ENCODE data around the gene DACT3. TPM values are rescaled to one million over a fixed set of nuclear protein-coding genes. Genes with fewer than 3 reads are reported as not detected.

DACT3 gene
- total and polyA plus RNA-seq, 2 experiments from 2014 or later: 0.78 to 2.6 TPM

- DNase-seq (ENCODE audit: low spot score) (no peak), ATAC-seq (no peak)
- no peaks in the 10 kb centered on the region for H3K4me1 ChIP-seq (ENCODE audit: insufficient read depth)
- H4K20me1 ChIP-seq (replicated peaks; ENCODE audit: insufficient read depth): peaks cover 6% of the 10 kb centered on the region
- H3F3A ChIP-seq (replicated peaks; ENCODE audit: low read depth): no peaks in the 10 kb centered on the region
- no peak overlapping the region for H3K4me3 ChIP-seq
- peaks cover 57% of the 10 kb centered on the region for H3K36me3 ChIP-seq (ENCODE audit: insufficient read depth)
- no peak overlapping the region for H3K27ac ChIP-seq (ENCODE audit: low read depth)
- Mint-ChIP-seq H3K27me3 (ENCODE audit: insufficient read depth, low read depth, poor library complexity) (peaks cover 7% of the 10 kb centered on the region), H3K9me3 (no peaks in the 10 kb centered on the region), H3K4me3 (no peak overlapping the region), H3K27ac (no peak overlapping the region), H3K36me3 (ENCODE audit: low read depth) (peaks cover 92% of the 10 kb centered on the region), H3K4me1 (peaks cover 2% of the 10 kb centered on the region; the same call in 1 of the 3 replicates)
- H3K9me2 ChIP-seq (ENCODE audit: insufficient read depth): no peaks in the 10 kb centered on the region
- TF ChIP-seq, protein P1, sequence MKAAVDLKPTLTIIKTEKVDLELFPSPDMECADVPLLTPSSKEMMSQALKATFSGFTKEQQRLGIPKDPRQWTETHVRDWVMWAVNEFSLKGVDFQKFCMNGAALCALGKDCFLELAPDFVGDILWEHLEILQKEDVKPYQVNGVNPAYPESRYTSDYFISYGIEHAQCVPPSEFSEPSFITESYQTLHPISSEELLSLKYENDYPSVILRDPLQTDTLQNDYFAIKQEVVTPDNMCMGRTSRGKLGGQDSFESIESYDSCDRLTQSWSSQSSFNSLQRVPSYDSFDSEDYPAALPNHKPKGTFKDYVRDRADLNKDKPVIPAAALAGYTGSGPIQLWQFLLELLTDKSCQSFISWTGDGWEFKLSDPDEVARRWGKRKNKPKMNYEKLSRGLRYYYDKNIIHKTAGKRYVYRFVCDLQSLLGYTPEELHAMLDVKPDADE (IDR thresholded peaks at IDR 0.05): no peak
- TF ChIP-seq NANOG (IDR thresholded peaks at IDR 0.05; ENCODE audit: borderline replicate concordance): no peak
- no peak for TF ChIP-seq JUNB (IDR thresholded peaks at IDR 0.05; ENCODE audit: unreplicated experiment)
- no peak for TF ChIP-seq ZNF114 (CRISPR knock-in tag; IDR thresholded peaks at IDR 0.05)
- TF ChIP-seq POLR2AphosphoS5 (IDR thresholded peaks at IDR 0.05; ENCODE audit: low read depth): no peak
- TF ChIP-seq REST (IDR thresholded peaks at IDR 0.05; ENCODE audit: unreplicated experiment): no peak
- no peak for TF ChIP-seq ZNF331 (CRISPR knock-in tag; IDR thresholded peaks at IDR 0.05; ENCODE audit: low read depth)
- TF ChIP-seq CREB1 (CRISPR knock-in tag; IDR thresholded peaks at IDR 0.05; ENCODE audit: low read depth): no peak
- TF ChIP-seq EZH2phosphoT487 (IDR thresholded peaks at IDR 0.05; ENCODE audit: unreplicated experiment): no peak
- no peak for TF ChIP-seq CTCF (conservative IDR thresholded peaks at IDR 0.05; ENCODE audit: low read depth in 2 of 2)
- TF ChIP-seq, protein P2, sequence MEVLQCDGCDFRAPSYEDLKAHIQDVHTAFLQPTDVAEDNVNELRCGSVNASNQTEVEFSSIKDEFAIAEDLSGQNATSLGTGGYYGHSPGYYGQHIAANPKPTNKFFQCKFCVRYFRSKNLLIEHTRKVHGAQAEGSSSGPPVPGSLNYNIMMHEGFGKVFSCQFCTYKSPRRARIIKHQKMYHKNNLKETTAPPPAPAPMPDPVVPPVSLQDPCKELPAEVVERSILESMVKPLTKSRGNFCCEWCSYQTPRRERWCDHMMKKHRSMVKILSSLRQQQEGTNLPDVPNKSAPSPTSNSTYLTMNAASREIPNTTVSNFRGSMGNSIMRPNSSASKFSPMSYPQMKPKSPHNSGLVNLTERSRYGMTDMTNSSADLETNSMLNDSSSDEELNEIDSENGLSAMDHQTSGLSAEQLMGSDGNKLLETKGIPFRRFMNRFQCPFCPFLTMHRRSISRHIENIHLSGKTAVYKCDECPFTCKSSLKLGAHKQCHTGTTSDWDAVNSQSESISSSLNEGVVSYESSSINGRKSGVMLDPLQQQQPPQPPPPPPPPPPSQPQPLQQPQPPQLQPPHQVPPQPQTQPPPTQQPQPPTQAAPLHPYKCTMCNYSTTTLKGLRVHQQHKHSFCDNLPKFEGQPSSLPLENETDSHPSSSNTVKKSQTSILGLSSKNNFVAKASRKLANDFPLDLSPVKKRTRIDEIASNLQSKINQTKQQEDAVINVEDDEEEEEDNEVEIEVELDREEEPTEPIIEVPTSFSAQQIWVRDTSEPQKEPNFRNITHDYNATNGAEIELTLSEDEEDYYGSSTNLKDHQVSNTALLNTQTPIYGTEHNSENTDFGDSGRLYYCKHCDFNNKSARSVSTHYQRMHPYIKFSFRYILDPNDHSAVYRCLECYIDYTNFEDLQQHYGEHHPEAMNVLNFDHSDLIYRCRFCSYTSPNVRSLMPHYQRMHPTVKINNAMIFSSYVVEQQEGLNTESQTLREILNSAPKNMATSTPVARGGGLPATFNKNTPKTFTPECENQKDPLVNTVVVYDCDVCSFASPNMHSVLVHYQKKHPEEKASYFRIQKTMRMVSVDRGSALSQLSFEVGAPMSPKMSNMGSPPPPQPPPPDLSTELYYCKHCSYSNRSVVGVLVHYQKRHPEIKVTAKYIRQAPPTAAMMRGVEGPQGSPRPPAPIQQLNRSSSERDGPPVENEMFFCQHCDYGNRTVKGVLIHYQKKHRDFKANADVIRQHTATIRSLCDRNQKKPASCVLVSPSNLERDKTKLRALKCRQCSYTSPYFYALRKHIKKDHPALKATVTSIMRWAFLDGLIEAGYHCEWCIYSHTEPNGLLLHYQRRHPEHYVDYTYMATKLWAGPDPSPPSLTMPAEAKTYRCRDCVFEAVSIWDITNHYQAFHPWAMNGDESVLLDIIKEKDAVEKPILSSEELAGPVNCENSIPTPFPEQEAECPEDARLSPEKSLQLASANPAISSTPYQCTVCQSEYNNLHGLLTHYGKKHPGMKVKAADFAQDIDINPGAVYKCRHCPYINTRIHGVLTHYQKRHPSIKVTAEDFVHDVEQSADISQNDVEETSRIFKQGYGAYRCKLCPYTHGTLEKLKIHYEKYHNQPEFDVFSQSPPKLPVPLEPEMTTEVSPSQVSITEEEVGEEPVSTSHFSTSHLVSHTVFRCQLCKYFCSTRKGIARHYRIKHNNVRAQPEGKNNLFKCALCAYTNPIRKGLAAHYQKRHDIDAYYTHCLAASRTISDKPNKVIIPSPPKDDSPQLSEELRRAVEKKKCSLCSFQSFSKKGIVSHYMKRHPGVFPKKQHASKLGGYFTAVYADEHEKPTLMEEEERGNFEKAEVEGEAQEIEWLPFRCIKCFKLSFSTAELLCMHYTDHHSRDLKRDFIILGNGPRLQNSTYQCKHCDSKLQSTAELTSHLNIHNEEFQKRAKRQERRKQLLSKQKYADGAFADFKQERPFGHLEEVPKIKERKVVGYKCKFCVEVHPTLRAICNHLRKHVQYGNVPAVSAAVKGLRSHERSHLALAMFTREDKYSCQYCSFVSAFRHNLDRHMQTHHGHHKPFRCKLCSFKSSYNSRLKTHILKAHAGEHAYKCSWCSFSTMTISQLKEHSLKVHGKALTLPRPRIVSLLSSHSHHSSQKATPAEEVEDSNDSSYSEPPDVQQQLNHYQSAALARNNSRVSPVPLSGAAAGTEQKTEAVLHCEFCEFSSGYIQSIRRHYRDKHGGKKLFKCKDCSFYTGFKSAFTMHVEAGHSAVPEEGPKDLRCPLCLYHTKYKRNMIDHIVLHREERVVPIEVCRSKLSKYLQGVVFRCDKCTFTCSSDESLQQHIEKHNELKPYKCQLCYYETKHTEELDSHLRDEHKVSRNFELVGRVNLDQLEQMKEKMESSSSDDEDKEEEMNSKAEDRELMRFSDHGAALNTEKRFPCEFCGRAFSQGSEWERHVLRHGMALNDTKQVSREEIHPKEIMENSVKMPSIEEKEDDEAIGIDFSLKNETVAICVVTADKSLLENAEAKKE (CRISPR knock-in tag; IDR thresholded peaks at IDR 0.05): no peak
- no peak for TF ChIP-seq STAT1 (IDR thresholded peaks at IDR 0.05; ENCODE audit: unreplicated experiment)
- TF ChIP-seq EZH2 (IDR thresholded peaks at IDR 0.05; ENCODE audit: low read depth, unreplicated experiment): no peak
- H2AFZ ChIP-seq: no peak overlapping the region
- H3K27me3 ChIP-seq (ENCODE audit: insufficient read depth): no peaks in the 10 kb centered on the region
- no peak overlapping the region for H3K4me2 ChIP-seq
- 0 out of 2 replicates have a peak, but pooled peaks cover 3% of the 10 kb centered on the region for H3K79me2 ChIP-seq (replicated peaks; ENCODE audit: insufficient read depth)
These were observed 30.1 kb upstream of the DACT3 start for GRCh38 chr19:46691104-46691503.

Measured in GM23338 (cell line).